B cell (primary cell): ENCODE results near the gene AFAP1L1. TPM values are rescaled to one million over a fixed set of nuclear protein-coding genes. Genes with fewer than 3 reads are reported as not detected.

Experiments used
- ATAC-seq: fragments of 200-7000 bp; cut with Tn5 transposase; one replicate; pipeline ENCODE4 v1.10.0; 2021; ENCODE audit warnings: low read depth, mild to moderate bottlenecking, moderate number of reproducible peaks, moderate library complexity
- CTCF ChIA-PET: fragments of 350-600 bp; sonication (Branson Sonifier 250); formaldehyde crosslinking; loops from one replicate; lab custom pipeline; 2021; ENCODE audit warnings: antibody characterized with exemption, inconsistent platforms; lab: Charles Lee
- POLR2A ChIA-PET: fragments of 350-600 bp; sonication (Branson Sonifier 250); formaldehyde crosslinking; loops from one replicate; lab custom pipeline; 2021; ENCODE audit warnings: antibody characterized with exemption; lab: Charles Lee
- DNase-seq: peaks from one replicate; pipeline ENCODE4 v3.0.0; 2013
- H2AFZ ChIP-seq: 2 replicates; pipeline ENCODE4 v1.6.1; 2012; ENCODE audit warnings: mild to moderate bottlenecking, low read depth, low read length; ENCODE audit not compliant: insufficient read depth, poor library complexity, severe bottlenecking
- H3K27ac ChIP-seq, 2 donors: 1 replicate in 1 of 2; 2 replicates in 1 of 2; pipeline ENCODE4 v1.5.1; 2012 to 2013; ENCODE audit warnings: low read length in 2 of 2, mild to moderate bottlenecking in 2 of 2, moderate library complexity in 1 of 2
- H3K27me3 ChIP-seq, 4 experiments: fragments of 200-600 bp in 1 of 4; sonication (generic) in 1 of 4; replicated peaks in 1 of 4; 1 replicate in 2 of 4; 2 replicates in 2 of 4; pipeline versions ENCODE4 v1.6.1 to v1.7.0; 2013 to 2016; ENCODE audit warnings: low read length in 3 of 4, mild to moderate bottlenecking in 2 of 4, mixed read lengths in 1 of 4, moderate library complexity in 1 of 4; ENCODE audit not compliant: insufficient read depth in 4 of 4, control insufficient read depth in 3 of 4; ENCODE audit errors: control extremely low read depth in 1 of 4
- H3K36me3 ChIP-seq, 2 experiments: replicated peaks in 1 of 2; 1 replicate in 1 of 2; 2 replicates in 1 of 2; pipeline versions ENCODE4 v1.6.1 to v1.7.1; 2013; ENCODE audit warnings: low read length in 1 of 2; ENCODE audit not compliant: insufficient read depth in 2 of 2, control insufficient read depth in 1 of 2; ENCODE audit errors: control extremely low read depth in 1 of 2, extremely low read depth in 1 of 2
- H3K4me1 ChIP-seq, 2 donors: fragments of 200-600 bp in 1 of 2; sonication (generic) in 1 of 2; 1 replicate in 1 of 2; 2 replicates in 1 of 2; pipeline versions ENCODE4 v1.5.1 to v1.6.1; 2013 to 2017; ENCODE audit warnings: low read length in 2 of 2; ENCODE audit not compliant: control insufficient read depth in 2 of 2, insufficient read depth in 2 of 2
- H3K4me2 ChIP-seq: replicated peaks from 2 replicates; pipeline ENCODE3; 2012; ENCODE audit warnings: mild to moderate bottlenecking, low read depth, low read length; ENCODE audit not compliant: poor library complexity, severe bottlenecking
- H3K4me3 ChIP-seq, 5 experiments: fragments of 200-600 bp in 1 of 5; sonication (generic) in 1 of 5; 1 replicate in 3 of 5; 2 replicates in 2 of 5; pipeline versions ENCODE4 v1.5.1 to v1.7.0; 2011 to 2016; ENCODE audit warnings: low read length in 4 of 5, mild to moderate bottlenecking in 4 of 5, low read depth in 2 of 5, control low read depth in 1 of 5, moderate library complexity in 1 of 5; ENCODE audit not compliant: insufficient read depth in 1 of 5; ENCODE audit errors: control extremely low read depth in 1 of 5, extremely low read depth in 1 of 5
- H3K79me2 ChIP-seq: fragments of 200-600 bp; sonication (generic); one replicate; pipeline ENCODE4 v1.6.0; 2016; ENCODE audit warnings: low read length; ENCODE audit not compliant: control insufficient read depth, insufficient read depth
- H3K9ac ChIP-seq: fragments of 200-600 bp; sonication (generic); 2 replicates; pipeline ENCODE4 v1.6.1; 2017; ENCODE audit warnings: mild to moderate bottlenecking, low read length, moderate library complexity
- H3K9me3 ChIP-seq, 3 donors: one replicate each; pipeline versions ENCODE4 v1.6.1 to v1.7.1; 2013; ENCODE audit warnings: low read length in 2 of 3; ENCODE audit not compliant: control insufficient read depth in 2 of 3, insufficient read depth in 1 of 3; ENCODE audit errors: control extremely low read depth in 1 of 3
- H4K20me1 ChIP-seq: 2 replicates; pipeline ENCODE4 v1.6.0; 2012; ENCODE audit warnings: mild to moderate bottlenecking, low read length; ENCODE audit not compliant: insufficient read depth, control insufficient read depth, poor library complexity, severe bottlenecking
- H3K27ac Mint-ChIP-seq: one replicate; pipeline ENCODE4 v1.8.0; 2021; ENCODE audit warnings: mixed read lengths
- H3K27me3 Mint-ChIP-seq: one replicate; pipeline ENCODE4 v1.8.0; 2021; ENCODE audit warnings: mixed read lengths
- H3K4me1 Mint-ChIP-seq: one replicate; pipeline ENCODE4 v1.8.0; 2021; ENCODE audit warnings: mixed read lengths
- H3K4me3 Mint-ChIP-seq: one replicate; pipeline ENCODE4 v1.8.0; 2021; ENCODE audit warnings: mixed read lengths
- H3K9me3 Mint-ChIP-seq: one replicate; pipeline ENCODE4 v1.8.0; 2022; ENCODE audit warnings: mixed read lengths; ENCODE audit not compliant: insufficient read depth
- CTCF ChIP-seq: fragments of 200-600 bp; IDR thresholded peaks from one replicate; pipeline ENCODE4 v1.8.0; 2022; ENCODE audit warnings: antibody characterized with exemption, mild to moderate bottlenecking
- EZH2 ChIP-seq: IDR thresholded peaks from 2 replicates; pipeline ENCODE4 v1.6.1; 2012; ENCODE audit warnings: borderline replicate concordance, low read depth, mild to moderate bottlenecking, moderate library complexity, low read length; ENCODE audit not compliant: insufficient read depth, poor library complexity, severe bottlenecking
- WGBS: methylation state at CpG from one replicate; pipeline ENCODE4 v1.1.5; 2013; ENCODE audit warnings: missing lambda C conversion rate; ENCODE audit not compliant: insufficient coverage; 5-methylcytosine and 5-hydroxymethylcytosine counted together
- intact Hi-C: fragments of 100-400 bp; cut with micrococcal nuclease; formaldehyde crosslinking; loops from one replicate; pipeline ENCODE4 v1.10.0; 2022
- polyA plus RNA-seq: library from polyadenylated mRNA; depleted of rRNA; stranded (reverse); fragments of >200 nt; gene quantifications from 2 replicates; pipeline ENCODE4 v1.2.3, GENCODE V29; 2012
- total RNA-seq, 2 donors: library from RNA; stranded (reverse); fragments of 120-200 nt in 1 of 2; gene quantifications; 1 replicate in 1 of 2; 2 replicates in 1 of 2; pipeline versions ENCODE4 v1.2.3 to v1.2.4, GENCODE V29; 2013 to 2022

AFAP1L1 gene
- total and polyA plus RNA-seq, 2 donors (not counting 1 experiment from before 2014, with no cell fraction given) = not detected

GRCh38 chr5:149273237-149273636, 1.6 kb downstream of the AFAP1L1 start:
- Histone ChIP-seq H3K79me2 (no peaks in the 10 kb centered on the region), H3K4me3 (no peak overlapping the region), H3K9me3 (peaks cover 2 to 32% (median 11%) of the 10 kb centered on the region in 3 donors), H2AFZ (no peak overlapping the region), H3K36me3 (no peaks in the 10 kb centered on the region), H3K27ac (no peak overlapping the region), H3K4me2 (no peak overlapping the region), H4K20me1 (no peaks in the 10 kb centered on the region), H3K27me3 (peaks cover 0 to 30% (median 20%) of the 10 kb centered on the region in 4 experiments), H3K4me1 (peaks cover 10 to 12% of the 10 kb centered on the region in 2 donors), H3K9ac (no peak overlapping the region)
- CTCF ChIA-PET = no interaction called here
- POLR2A ChIA-PET = no interaction called here
- Mint-ChIP-seq H3K4me3 (peak overlapping the region; percentile 16), H3K27me3 (peaks cover 61% of the 10 kb centered on the region), H3K9me3 (peaks cover 9% of the 10 kb centered on the region), H3K27ac (no peak overlapping the region), H3K4me1 (peaks cover 9% of the 10 kb centered on the region)
- ATAC-seq (no peak), DNase-seq (no peak)
- no peak for TF ChIP-seq CTCF
- TF ChIP-seq EZH2 = no peak
- intact Hi-C loops = no loop called here
- no CpG with 5 or more reads among the region's 5 CpGs for WGBS

DNA sequence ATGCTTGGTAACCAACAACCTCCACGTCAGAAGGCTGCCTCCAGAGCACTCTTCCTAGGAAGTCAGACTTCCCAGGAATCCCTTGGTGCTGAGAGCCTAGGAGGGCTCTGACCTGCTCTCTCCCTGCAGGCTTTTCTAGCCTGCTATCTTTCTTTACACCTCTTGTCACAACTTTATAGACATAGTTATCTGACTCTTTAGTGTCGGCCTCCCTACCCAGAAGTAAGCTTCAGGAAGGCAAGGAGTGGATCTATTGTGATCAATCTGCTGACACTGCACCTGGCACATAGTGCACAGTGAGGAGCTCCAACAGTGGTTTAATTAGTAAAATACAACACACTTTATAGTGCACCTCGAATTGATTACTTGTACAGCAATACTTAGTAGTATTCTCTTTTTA, 2.3 kb downstream of the AFAP1L1 start:
- H3K27me3 ChIP-seq = peaks cover 0 to 28% (median 19%) of the 10 kb centered on the region in 4 experiments
- no peak overlapping the region for H3K9ac ChIP-seq
- Mint-ChIP-seq H3K4me1 (peaks cover 9% of the 10 kb centered on the region), H3K27me3 (peaks cover 63% of the 10 kb centered on the region), H3K9me3 (peaks cover 3% of the 10 kb centered on the region), H3K27ac (no peak overlapping the region), H3K4me3 (peak overlapping the region; percentile 53)
- no peak for DNase-seq
- WGBS = 90% methylated on average over 1 of the region's 3 CpGs
- no peak overlapping the region for H3K4me2 ChIP-seq
- POLR2A ChIA-PET = no interaction called here
- peaks cover under 1 to 28% (median 3%) of the 10 kb centered on the region in 3 donors for H3K9me3 ChIP-seq
- no peak for ATAC-seq
- intact Hi-C loops = no loop called here
- H4K20me1 ChIP-seq = no peaks in the 10 kb centered on the region
- no peak overlapping the region for H3K27ac ChIP-seq
- no peaks in the 10 kb centered on the region for H3K79me2 ChIP-seq
- H3K4me3 ChIP-seq = no peak overlapping the region
- H2AFZ ChIP-seq = no peak overlapping the region
- TF ChIP-seq EZH2 (no peak), CTCF (no peak)
- CTCF ChIA-PET = no interaction called here
- no peaks in the 10 kb centered on the region for H3K36me3 ChIP-seq
- peaks cover 10 to 12% of the 10 kb centered on the region in 2 donors for H3K4me1 ChIP-seq
